PC-9 (cell line): ENCODE measurements around the gene IRAK2.

Experiments
- CTCF ChIP-seq: fragments of 200-600 bp; sonication (generic); conservative IDR thresholded peaks from 2 replicates; pipeline ENCODE4 v1.6.1; 2017; ENCODE audit warnings: mixed run types, antibody characterized with exemption, mild to moderate bottlenecking, moderate library complexity
- EZH2 ChIP-seq: fragments of 200-600 bp; sonication (generic); IDR thresholded peaks from 2 replicates; pipeline ENCODE4 v1.8.0; 2017; ENCODE audit warnings: antibody characterized with exemption, low read depth

- TF ChIP-seq CTCF (no peak), EZH2 (no peak)
Observed at GRCh38 chr3:10136426-10137005, 28.2 kb upstream of the IRAK2 start.
